ENCODE data around the gene SNX27. TPM values are rescaled to one million over a fixed set of nuclear protein-coding genes. Genes with fewer than 3 reads are reported as not detected.
"Not testable (repeated sequence)": the region's sequence is repeated elsewhere in the genome, so short reads cannot be mapped to it uniquely, and the experiment has no call there.

Gene SNX27
- total RNA-seq, 1 donor from 2014 or later, result 18.8 TPM

- DNase-seq (ENCODE audit: low read depth), result peak; percentile 14
- TF ChIP-seq CTCF (IDR thresholded peaks at IDR 0.05; ENCODE audit: insufficient read depth, low read length, poor library complexity, severe bottlenecking), result no peak
- Histone ChIP-seq H3K27me3 (ENCODE audit: control insufficient read depth, insufficient read depth, low read length) (peaks cover 6% of the 10 kb centered on the region), H3K4me3 (ENCODE audit: low read depth, low read length) (no peak overlapping the region), H3K36me3 (ENCODE audit: control insufficient read depth, insufficient read depth, low read length) (no peaks in the 10 kb centered on the region)
Measured at GRCh38 chr1:151729157-151729965, 117.5 kb downstream of the SNX27 start.

GRCh38 chr1:151729966-151730291, 118.1 kb downstream of the SNX27 start:
- no peak overlapping the region for H3K4me3 ChIP-seq (ENCODE audit: low read depth, low read length)
- no peaks in the 10 kb centered on the region for H3K36me3 ChIP-seq (ENCODE audit: control insufficient read depth, insufficient read depth, low read length)
- peaks cover 6% of the 10 kb centered on the region for H3K27me3 ChIP-seq (ENCODE audit: control insufficient read depth, insufficient read depth, low read length)
- TF ChIP-seq CTCF (IDR thresholded peaks at IDR 0.05; ENCODE audit: insufficient read depth, low read length, poor library complexity, severe bottlenecking), result no peak
- no peak for DNase-seq (ENCODE audit: low read depth)

GRCh38 chr1:151733126-151733525, 121.3 kb downstream of the SNX27 start:
- peaks cover 4% of the 10 kb centered on the region for H3K27me3 ChIP-seq (ENCODE audit: control insufficient read depth, insufficient read depth, low read length)
- TF ChIP-seq CTCF (IDR thresholded peaks at IDR 0.05; ENCODE audit: insufficient read depth, low read length, poor library complexity, severe bottlenecking), result no peak
- no peaks in the 10 kb centered on the region for H3K36me3 ChIP-seq (ENCODE audit: control insufficient read depth, insufficient read depth, low read length)
- H3K4me3 ChIP-seq (ENCODE audit: low read depth, low read length), result no peak overlapping the region
- no peak for DNase-seq (ENCODE audit: low read depth)

GRCh38 chr1:151733995-151734394, 122.1 kb downstream of the SNX27 start:
- H3K4me3 ChIP-seq (ENCODE audit: low read depth, low read length); DNase-seq (ENCODE audit: low read depth); H3K36me3 ChIP-seq (ENCODE audit: control insufficient read depth, insufficient read depth, low read length); H3K27me3 ChIP-seq (ENCODE audit: control insufficient read depth, insufficient read depth, low read length): not testable (repeated sequence)

- H3K27me3 ChIP-seq (ENCODE audit: control insufficient read depth, insufficient read depth, low read length), result no peaks in the 10 kb centered on the region
- DNase-seq (ENCODE audit: low read depth), result no peak
- no peaks in the 10 kb centered on the region for H3K36me3 ChIP-seq (ENCODE audit: control insufficient read depth, insufficient read depth, low read length)
- TF ChIP-seq CTCF (IDR thresholded peaks at IDR 0.05; ENCODE audit: insufficient read depth, low read length, poor library complexity, severe bottlenecking), result no peak
- no peak overlapping the region for H3K4me3 ChIP-seq (ENCODE audit: low read depth, low read length)
Measured at GRCh38 chr1:151737026-151737425, 125.2 kb downstream of the SNX27 start.

GRCh38 chr1:151737479-151737878, 125.6 kb downstream of the SNX27 start:
- Histone ChIP-seq H3K27me3 (ENCODE audit: control insufficient read depth, insufficient read depth, low read length) (no peaks in the 10 kb centered on the region), H3K4me3 (ENCODE audit: low read depth, low read length) (no peak overlapping the region), H3K36me3 (ENCODE audit: control insufficient read depth, insufficient read depth, low read length) (no peaks in the 10 kb centered on the region)
- no peak for DNase-seq (ENCODE audit: low read depth)
- TF ChIP-seq CTCF (IDR thresholded peaks at IDR 0.05; ENCODE audit: insufficient read depth, low read length, poor library complexity, severe bottlenecking), result no peak
